HT-29 (cell line): ENCODE data around the gene MZT2A. TPM values are rescaled to one million over a fixed set of nuclear protein-coding genes. Genes with fewer than 3 reads are reported as not detected.
"Not testable (repeated sequence)": the region's sequence is repeated elsewhere in the genome, so short reads cannot be mapped to it uniquely, and the experiment has no call there.

Experiments used
- DNase-seq: peaks from one replicate; pipeline ENCODE4 v3.0.0-alpha.2; 2015; ENCODE audit warnings: low spot score
- total RNA-seq: library from RNA; depleted of rRNA; stranded (reverse); fragments of >200 nt; shearing (Covaris generic); gene quantifications from 2 replicates; pipeline ENCODE4 v1.2.3, GENCODE V29; 2014; rRNA removed

Gene MZT2A
- total RNA-seq, 1 experiment from 2014 or later, result 324 TPM

GRCh38 chr2:131454914-131455313 lies 37.3 kb downstream of the MZT2A start:
- not testable (repeated sequence) for DNase-seq

- not testable (repeated sequence) for DNase-seq
Observed at GRCh38 chr2:131451265-131451949, 40.8 kb downstream of the MZT2A start.

- DNase-seq, result not testable (repeated sequence)
Observed at GRCh38 chr2:131447981-131448380, 44.2 kb downstream of the MZT2A start.

- DNase-seq, result no peak
Observed at GRCh38 chr2:131445896-131446295, 46.3 kb downstream of the MZT2A start.

GRCh38 chr2:131445515-131445797 lies 46.7 kb downstream of the MZT2A start:
- DNase-seq, result not testable (repeated sequence)

GRCh38 chr2:131444736-131445514 lies 47.3 kb downstream of the MZT2A start:
- not testable (repeated sequence) for DNase-seq

- DNase-seq, result not testable (repeated sequence)
Observed at GRCh38 chr2:131440742-131441468, 51.3 kb downstream of the MZT2A start.

Other genes starting within 250 kb of the MZT2A start
- 0.08 and 0.25 TPM in 2 replicates for gene RAB6D, start 128.2 kb downstream of the MZT2A start, total RNA-seq
- not detected in 2 replicates for gene TUBA3D, start 16.3 kb downstream of the MZT2A start, total RNA-seq
- 5.4 and 5.6 TPM in 2 replicates for gene CCDC74A, start 35.5 kb upstream of the MZT2A start, total RNA-seq